Retinal pigment epithelial cell (primary cell): Measurements from ENCODE around the gene ANKDD1A.

ENCODE experiments used
- DNase-seq: peaks from one replicate; pipeline ENCODE4 v3.0.0-alpha.2; 2010; ENCODE audit warnings: low read depth
- H3K4me3 ChIP-seq: 2 replicates; pipeline ENCODE4 v1.5.1; 2011; ENCODE audit warnings: mild to moderate bottlenecking, low read length, control low read depth, moderate library complexity
- TF ChIP-seq, protein P1 (sequence below): conservative IDR thresholded peaks from 2 replicates; pipeline ENCODE4 v1.5.1; 2011; ENCODE audit warnings: low read depth, low read length, control low read depth, inconsistent platforms

Gene ANKDD1A

DNA sequence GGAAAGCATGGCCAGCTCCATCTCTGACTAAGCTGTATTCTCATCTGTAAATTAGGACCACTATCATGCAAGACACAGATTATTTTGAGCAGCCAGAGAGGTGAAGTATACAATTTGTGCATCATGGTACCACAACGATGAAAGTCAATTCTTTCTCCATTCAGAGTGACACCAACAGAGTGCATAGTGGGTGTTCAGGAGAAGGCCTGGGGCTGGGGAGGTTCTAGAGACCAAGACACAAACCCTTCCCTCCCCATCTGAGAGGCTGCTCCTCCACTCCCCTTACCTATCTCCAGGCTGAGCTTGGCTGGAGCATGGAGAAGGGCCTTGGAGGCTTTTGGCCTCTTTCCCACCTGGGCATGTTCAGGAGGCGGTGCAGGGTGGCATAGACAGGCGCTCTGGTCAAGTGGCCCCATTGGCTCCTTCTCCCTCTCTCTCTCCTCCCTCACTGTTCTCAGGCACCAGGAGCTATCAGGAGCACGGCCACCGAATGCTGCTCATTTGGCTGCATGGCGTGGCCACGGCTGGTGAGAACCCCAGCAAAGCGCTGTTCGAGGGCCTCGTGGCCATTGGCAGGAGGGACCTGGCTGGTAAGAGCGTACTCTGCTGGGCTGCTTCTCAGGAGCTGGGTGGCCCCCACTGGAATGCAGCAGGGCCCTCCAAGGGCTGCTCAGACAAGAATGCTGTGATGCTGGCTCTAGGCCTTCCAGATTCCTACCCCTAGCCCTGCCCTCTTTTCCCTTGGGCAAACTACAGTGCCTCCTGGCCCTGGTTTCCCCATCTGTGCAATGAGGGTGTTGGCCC is 37.9 kb downstream of the ANKDD1A start:
- H3K4me3 ChIP-seq = no peak overlapping the region
- TF ChIP-seq, protein P1, sequence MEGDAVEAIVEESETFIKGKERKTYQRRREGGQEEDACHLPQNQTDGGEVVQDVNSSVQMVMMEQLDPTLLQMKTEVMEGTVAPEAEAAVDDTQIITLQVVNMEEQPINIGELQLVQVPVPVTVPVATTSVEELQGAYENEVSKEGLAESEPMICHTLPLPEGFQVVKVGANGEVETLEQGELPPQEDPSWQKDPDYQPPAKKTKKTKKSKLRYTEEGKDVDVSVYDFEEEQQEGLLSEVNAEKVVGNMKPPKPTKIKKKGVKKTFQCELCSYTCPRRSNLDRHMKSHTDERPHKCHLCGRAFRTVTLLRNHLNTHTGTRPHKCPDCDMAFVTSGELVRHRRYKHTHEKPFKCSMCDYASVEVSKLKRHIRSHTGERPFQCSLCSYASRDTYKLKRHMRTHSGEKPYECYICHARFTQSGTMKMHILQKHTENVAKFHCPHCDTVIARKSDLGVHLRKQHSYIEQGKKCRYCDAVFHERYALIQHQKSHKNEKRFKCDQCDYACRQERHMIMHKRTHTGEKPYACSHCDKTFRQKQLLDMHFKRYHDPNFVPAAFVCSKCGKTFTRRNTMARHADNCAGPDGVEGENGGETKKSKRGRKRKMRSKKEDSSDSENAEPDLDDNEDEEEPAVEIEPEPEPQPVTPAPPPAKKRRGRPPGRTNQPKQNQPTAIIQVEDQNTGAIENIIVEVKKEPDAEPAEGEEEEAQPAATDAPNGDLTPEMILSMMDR = no peak
- no peak for DNase-seq

DNA sequence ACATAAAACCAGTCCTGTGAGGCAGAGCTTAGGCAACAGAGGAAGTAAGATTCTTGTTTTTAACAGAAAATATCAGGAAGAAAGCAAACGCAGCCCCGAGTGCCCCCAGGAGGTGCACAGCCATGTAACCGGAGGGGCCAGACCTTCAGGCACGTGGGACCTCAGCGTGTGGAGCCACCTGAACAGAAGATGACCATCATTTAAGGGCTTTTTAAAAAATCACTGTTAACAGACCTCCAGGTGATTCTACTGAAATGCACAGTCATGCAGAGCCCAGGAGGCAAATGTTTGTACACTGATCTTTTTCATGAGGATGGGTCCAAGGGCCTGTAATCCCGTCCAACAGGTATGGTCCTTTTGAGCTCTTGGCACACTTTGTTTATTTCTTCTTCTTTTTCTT is 39.2 kb downstream of the ANKDD1A start:
- no peak overlapping the region for H3K4me3 ChIP-seq
- no peak for DNase-seq
- TF ChIP-seq, protein P1 = no peak

DNA sequence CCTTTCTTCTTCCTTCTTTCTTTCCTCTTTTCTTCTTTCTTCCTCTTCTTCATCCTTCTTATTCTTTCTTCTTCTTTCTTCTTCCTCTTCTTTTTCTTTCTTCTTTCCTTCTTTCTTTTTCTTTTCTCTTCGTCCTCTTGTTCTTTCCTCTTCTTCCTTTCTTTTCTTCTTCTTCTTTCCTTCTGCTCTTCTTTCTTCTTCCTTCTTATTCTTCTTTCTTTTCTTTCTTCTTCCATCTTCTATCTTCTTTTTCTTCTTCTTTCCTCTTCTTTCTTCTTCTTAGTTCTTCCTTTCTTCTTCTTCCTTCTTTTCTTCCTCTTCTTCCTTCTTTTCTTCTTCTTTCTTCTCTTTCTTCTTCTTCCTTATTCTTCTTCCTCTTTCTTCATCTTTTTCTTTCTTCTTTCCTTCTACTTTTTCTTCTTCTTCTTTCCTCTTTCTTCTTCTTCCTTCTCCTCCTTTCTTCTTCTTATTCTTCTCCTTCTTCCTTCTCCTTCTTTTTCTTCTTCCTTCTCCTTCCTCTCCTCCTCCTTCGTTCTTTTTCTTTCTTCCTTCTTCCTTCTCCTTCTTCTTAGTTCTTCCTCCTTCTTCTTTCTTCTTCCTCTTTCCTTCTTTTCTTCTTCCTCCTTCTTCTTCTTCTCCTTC is 40.2 kb downstream of the ANKDD1A start:
- TF ChIP-seq, protein P1 = no peak

DNA sequence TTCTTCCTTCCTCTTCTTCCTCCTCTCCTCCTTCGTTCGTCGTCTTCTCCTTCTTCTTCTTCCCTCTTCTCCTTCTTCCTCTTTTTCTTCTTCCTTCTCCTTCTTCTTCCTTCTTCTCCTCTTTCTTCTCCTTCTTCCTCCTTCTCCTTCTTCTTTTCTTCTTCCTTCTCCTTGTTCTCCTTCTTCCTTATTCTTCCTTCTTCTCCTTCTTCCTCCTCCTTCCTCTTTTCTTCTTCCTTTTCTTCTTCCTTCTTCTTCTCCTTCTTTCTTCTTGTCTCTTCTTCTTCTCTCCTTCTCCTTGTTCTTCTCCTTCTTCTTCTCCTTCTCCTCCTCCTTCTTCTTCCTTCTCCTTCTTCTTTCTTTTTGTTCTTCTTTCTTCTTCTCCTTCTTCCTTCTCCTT is 42.7 kb downstream of the ANKDD1A start:
- H3K4me3 ChIP-seq = no peak overlapping the region
- TF ChIP-seq, protein P1 = no peak
- no peak for DNase-seq

More for the DNA sequence above, 40.2 kb downstream of the ANKDD1A start:
- DNase-seq = no peak
- no peak overlapping the region for H3K4me3 ChIP-seq

DNA sequence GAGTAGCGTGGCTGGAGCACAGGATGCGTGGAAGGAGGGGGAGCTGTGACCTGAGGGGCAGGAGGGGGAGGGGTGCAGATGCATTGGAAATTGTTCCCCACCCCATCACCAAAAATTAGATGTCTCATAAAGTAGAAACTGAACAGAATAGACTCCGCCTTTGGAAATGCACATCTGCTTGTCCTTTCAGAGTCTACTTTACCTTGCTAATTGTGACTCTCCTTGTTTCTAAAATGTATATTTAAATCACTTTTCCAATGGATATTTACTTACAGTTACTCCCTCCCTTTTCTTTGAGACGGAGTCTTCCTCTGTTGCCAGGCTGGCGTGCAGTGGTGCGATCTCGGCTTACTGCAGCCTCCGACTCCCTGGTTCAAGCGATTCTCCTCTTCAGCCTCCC is 47.4 kb downstream of the ANKDD1A start:
- TF ChIP-seq, protein P1 = no peak
- no peak overlapping the region for H3K4me3 ChIP-seq
- no peak for DNase-seq

DNA sequence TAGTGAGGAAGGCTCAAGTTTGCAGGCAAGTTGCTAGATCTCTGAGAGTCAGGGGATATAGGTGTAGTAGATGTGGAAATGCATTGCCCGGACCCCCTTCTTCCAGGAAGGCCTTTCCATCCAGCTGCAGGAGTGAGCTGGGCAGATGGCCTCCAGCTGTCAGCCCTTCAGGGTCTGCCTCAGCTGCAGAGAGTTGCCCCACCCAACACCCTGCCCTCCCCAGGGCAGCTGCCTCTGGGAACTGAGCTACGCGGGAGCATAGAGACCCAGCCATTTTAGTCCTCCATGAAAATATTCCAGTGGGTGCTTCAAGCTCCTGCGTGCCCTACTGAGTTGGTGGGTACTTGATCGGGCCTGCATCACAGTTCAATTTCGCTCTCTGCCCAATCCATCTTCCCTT is 48.5 kb downstream of the ANKDD1A start:
- TF ChIP-seq, protein P1 = no peak
- no peak overlapping the region for H3K4me3 ChIP-seq
- DNase-seq = no peak

DNA sequence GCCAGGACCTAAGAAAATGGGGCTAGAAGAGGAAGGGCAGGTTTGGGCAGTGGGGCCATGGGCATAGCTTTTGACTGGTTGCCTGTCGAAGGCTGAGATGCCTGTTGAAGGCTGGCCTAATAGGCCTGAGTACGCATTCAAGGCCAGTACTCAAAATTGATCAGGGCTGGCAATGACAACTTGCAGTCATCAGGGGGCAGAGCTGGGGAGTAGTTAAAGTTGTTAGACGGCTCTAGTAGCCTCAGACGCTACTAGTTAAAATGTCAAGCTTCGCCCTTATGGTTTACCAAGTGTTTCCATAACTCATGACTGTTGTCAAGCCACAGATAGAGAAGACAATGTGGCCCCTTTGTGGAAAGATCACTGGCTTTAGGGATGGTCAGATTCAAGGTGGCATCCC is 49.3 kb downstream of the ANKDD1A start:
- TF ChIP-seq, protein P1 = peak; percentile 6
- DNase-seq = no peak
- no peak overlapping the region for H3K4me3 ChIP-seq
